HG02938 (cell line): ENCODE measurements around the gene CADPS.
"Not testable (repeated sequence)": the region's sequence is repeated elsewhere in the genome, so short reads cannot be mapped to it uniquely, and the experiment has no call there.

Source experiments
- ATAC-seq: cut with Tn5 transposase; IDR thresholded peaks from one replicate; pipeline ENCODE4 v1.9.1; 2021; ENCODE audit warnings: mild to moderate bottlenecking, moderate library complexity; ENCODE audit not compliant: unreplicated experiment

The CADPS gene

DNA sequence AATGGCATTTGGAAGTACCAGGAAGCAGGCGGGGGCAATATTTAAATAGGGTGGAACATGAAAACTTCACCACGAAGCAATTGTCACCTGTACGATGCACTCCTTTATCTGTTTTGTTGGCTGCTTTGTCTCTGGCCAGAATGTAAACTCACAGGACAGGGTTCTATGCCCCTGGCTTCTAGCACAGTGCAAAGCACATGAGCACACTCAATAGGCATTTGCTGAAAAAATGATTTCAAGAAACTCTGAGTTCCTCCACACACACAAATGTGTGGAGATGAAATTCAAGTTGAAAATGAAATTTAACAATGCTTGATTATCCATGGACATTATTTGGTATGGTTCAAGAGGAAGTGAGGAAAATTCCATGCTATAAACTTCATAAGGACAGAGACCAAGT lies 272.2 kb downstream of the CADPS start:
- no peak for ATAC-seq

- no peak for ATAC-seq
These were observed 273.0 kb downstream of the CADPS start for GRCh38 chr3:62602129-62602770.

DNA sequence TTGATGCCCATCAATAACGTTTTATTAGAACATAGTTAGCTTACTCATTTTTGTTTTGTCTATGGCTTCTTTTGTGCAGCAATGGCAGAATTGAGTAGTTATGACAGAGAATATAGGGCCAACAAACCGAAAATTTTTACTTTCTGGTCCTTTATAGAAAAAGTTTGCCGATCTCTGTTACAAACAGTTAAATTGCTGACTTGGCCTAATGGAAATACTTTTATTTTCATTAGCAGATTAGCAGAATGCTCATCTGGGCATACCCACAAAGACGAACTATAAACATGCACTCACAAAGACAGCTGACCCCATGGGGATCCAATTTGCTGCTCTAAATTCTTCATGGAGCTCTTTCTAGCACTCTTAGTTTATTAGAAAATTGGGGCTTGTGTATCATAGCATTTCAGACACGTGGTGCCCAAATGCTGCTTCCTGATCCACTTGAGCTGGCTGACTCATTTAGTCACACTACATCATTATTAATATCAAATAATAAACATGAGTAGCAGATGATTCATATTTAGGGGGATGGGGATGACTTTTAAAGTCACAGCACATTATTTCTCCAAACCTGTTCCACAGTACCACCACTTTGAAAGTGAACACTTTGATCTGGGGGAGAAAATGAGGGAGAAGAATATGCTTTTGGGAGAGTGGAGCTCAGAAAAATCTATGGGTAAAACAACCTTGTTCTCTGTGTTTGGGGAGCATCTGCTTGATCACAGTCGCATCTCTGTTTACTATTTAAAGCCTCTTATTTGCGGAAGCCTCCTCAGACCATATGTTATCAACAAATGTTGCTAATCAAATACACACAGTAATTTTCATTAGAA lies 273.8 kb downstream of the CADPS start:
- no peak for ATAC-seq

DNA sequence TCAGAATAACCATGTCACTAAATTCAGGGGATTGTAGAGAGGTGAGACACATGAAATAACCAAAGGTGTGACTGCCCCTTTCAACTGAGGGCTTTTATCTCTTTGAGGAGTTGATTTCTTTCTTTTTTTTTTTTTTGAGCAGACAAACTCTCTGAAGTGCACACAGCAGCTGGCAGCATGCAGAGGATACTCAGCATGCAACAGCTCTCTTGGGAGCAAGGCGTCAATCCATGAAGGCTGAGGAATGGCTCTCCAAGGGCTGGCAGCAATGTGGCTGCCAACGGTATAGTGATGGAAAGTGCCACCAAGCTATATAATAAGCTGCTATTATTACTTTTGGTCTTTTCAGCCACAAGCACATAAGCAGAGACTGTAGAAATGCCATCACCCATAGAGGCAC lies 275.2 kb downstream of the CADPS start:
- ATAC-seq: no peak

DNA sequence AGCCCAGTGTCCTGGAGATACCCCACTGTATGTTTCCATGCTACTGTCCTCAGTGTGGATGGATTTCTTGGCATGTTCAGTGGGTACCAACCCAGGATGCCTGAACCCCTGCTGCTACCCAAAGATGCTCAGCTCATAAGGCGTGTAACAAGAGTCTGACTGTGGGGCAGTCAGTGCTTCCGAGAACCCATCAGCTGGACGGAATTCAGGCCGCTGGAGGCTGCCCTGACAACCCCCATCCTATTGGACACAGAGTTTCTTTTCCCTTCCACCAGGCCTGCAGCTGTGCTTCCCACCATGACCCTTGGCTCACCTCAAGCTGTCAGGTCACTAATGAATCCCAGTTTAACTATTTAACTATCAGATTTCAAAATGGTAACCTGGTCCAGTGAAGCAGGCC lies 277.7 kb downstream of the CADPS start:
- ATAC-seq: no peak

DNA sequence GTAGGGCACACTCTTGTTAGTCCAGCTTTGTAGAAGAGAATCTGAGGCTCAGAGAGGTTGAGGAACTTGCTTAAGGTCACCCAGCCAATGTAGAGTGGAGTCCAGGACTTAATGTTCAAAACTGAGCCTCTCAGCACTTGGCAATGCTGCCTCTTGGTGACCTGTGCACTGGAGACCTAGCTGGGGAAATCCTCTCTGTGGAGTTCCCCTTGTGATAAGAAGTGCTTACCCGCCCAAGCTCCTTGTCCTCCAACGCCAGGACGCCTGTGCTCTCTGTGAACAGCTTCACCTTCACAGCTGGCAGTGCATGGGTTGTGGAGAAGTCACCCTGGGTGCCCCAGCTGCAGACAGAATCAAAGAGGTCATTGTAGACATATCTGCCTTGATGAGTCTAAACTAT lies 282.8 kb downstream of the CADPS start:
- no peak for ATAC-seq

- ATAC-seq: no peak
These were observed 286.1 kb downstream of the CADPS start for GRCh38 chr3:62589078-62589477.

- ATAC-seq: no peak
These were observed 287.6 kb downstream of the CADPS start for GRCh38 chr3:62587579-62588031.

- ATAC-seq: no peak
These were observed 288.0 kb downstream of the CADPS start for GRCh38 chr3:62587169-62587568.

GRCh38 chr3:62586356-62586755 lies 288.9 kb downstream of the CADPS start:
- no peak for ATAC-seq

- ATAC-seq: no peak
These were observed 289.4 kb downstream of the CADPS start for GRCh38 chr3:62585861-62586260.

- ATAC-seq: no peak
These were observed 290.6 kb downstream of the CADPS start for GRCh38 chr3:62584636-62585035.

DNA sequence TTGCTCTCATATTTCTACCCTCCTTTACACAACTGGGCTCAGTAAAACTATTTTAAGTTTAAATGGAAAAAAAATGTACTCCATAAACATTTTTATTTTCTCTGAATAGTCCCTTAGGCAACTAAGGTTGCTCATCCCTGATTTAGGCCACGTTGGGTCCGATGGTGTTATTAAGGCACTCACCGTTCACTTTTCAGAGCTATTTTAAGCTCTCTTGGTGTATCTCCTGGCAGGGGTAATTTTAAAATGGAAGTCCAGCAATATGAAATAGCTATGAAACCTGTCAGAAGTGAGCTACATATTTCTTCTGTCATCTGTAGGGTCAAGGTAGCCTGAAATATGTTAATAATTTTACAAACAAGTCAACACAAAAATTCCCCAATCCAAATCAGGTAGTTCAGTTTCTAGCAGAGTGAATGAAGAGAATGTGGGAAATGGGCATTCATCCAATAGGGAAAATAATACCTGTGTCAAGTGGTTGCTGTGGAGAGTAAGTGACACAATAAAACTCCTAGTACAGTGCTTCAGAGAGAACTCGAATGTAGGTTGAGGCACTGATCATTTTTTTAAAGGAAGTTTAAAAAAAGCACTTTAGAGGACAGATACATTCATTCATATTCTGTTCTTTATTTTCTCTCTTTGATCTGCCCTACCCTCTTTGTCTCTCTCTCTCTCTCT lies 292.6 kb downstream of the CADPS start:
- no peak for ATAC-seq

- not testable (repeated sequence) for ATAC-seq
These were observed 294.7 kb downstream of the CADPS start for GRCh38 chr3:62580485-62580884.

GRCh38 chr3:62577153-62577552 lies 298.1 kb downstream of the CADPS start:
- ATAC-seq: no peak

- ATAC-seq: no peak
These were observed 300.8 kb downstream of the CADPS start for GRCh38 chr3:62574266-62574898.

- ATAC-seq: no peak
These were observed 303.3 kb downstream of the CADPS start for GRCh38 chr3:62571916-62572315.

- ATAC-seq: no peak
These were observed 304.3 kb downstream of the CADPS start for GRCh38 chr3:62570888-62571287.

DNA sequence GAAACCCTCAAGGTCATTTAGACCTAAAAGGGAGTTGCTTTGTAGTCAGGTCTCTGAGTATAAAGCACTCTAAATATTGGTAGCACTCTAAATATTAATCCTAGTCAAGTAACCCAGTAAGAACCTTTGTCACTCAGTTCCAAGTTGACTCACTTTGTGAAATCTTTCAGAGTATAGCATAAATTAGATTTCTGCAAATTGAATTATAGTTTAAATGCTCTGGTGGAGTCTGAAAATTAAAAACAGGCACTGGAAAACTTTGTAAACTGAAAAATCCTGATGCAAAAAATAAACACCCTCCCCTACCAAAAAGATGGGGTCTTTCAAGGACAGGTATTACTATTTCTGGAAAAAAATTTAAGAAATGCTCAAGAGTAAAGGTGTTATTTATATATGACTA lies 305.6 kb downstream of the CADPS start:
- ATAC-seq: no peak

- no peak for ATAC-seq
These were observed 307.9 kb downstream of the CADPS start for GRCh38 chr3:62567097-62568021.
